Breast epithelium (tissue), 3 donors: ENCODE results near the gene ACAA2.
"Not testable (repeated sequence)": the region's sequence is repeated elsewhere in the genome, so short reads cannot be mapped to it uniquely, and the experiment has no call there.

Source experiments
- CTCF ChIP-seq, 3 donors: fragments of 450-650 bp; IDR thresholded peaks; one replicate each; pipeline ENCODE4 v1.5.1; 2016 to 2017; ENCODE audit warnings: antibody characterized with exemption in 3 of 3, mild to moderate bottlenecking in 3 of 3, moderate library complexity in 3 of 3
- POLR2A ChIP-seq: fragments of 450-650 bp; IDR thresholded peaks from one replicate; pipeline ENCODE4 v1.6.1; 2016; ENCODE audit warnings: antibody characterized with exemption, mild to moderate bottlenecking, moderate library complexity

GRCh38 chr18:49800491-49800890 is 12.8 kb downstream of the ACAA2 start:
- not testable (repeated sequence) for TF ChIP-seq CTCF (IDR thresholded peaks at IDR 0.05); POLR2A
